GM19099 (cell line): ENCODE measurements around the gene ADAM12.

Experiments used
- POLR2A ChIP-seq: IDR thresholded peaks from 3 replicates; pipeline ENCODE4 v1.6.1; 2011; ENCODE audit warnings: low read depth; ENCODE audit not compliant: insufficient read length; ENCODE audit errors: extremely low read depth

The ADAM12 gene

GRCh38 chr10:126417220-126417825 is 29.0 kb upstream of the ADAM12 start:
- TF ChIP-seq POLR2A: no peak

DNA sequence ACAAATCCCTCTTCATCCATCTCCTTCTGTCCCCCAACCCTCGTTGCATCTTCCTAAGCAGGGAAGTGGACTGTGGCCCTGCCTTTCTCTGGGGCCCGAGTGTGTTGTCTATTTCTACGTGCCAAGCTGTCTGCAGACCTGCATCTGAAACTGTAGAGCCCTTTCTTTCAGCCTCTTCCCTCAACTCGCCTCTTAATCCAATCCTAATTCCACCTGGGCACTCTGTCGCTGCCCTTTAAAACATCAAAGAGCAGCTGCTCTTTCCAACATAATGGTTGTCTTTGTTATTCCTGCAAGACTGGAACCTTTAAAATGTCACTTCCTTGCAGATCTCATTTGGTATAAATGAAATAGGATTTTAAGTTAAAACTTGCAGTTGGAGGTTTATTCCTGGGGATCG is 21.5 kb upstream of the ADAM12 start:
- TF ChIP-seq POLR2A: no peak

- TF ChIP-seq POLR2A: no peak
These were observed 20.8 kb upstream of the ADAM12 start for GRCh38 chr10:126408953-126409641.

GRCh38 chr10:126407831-126408230 is 19.6 kb upstream of the ADAM12 start:
- TF ChIP-seq POLR2A: no peak

- TF ChIP-seq POLR2A: no peak
These were observed 17.0 kb upstream of the ADAM12 start for GRCh38 chr10:126405239-126405775.

GRCh38 chr10:126402721-126403695 is 14.7 kb upstream of the ADAM12 start:
- TF ChIP-seq POLR2A: no peak

DNA sequence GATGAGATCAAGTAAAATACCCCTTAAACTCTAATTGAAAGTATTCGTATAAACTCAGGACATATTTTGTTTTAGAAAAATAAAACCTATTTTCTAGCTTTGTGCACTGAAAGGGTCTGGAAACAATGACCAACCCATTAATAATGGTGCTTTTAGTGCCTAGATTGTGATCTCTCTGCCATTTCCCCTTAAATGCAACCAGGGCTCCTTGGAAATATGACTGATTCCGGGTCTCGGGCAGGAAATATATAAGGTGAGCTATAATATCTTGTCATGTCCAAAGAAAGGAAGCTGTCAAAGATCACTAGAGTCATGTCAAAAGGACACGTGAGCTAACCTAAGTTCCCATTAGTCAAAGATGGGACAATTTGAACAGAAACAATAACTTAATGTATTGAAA is 12.4 kb upstream of the ADAM12 start:
- TF ChIP-seq POLR2A: no peak

DNA sequence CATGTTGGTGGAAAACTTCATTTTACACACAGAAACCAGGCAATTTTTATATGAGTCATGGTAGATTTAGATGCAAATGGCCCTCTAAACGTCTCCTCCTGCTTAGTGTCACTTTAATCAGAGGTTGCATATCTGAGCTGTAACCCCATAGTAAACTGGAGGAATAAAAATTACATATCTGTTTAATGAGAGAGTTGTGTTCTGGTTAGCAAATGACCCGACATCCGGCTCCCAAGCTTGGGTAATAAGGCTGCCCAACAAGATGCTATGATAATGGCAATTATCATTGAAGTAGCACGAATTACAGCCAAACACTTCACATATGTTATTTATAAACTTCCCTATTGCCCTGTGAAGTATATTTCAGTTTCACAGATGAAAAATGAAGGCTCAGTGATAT is 10.6 kb upstream of the ADAM12 start:
- TF ChIP-seq POLR2A: no peak

- TF ChIP-seq POLR2A: no peak
These were observed 10.1 kb upstream of the ADAM12 start for GRCh38 chr10:126398383-126398743.

GRCh38 chr10:126397640-126398382 is 9.5 kb upstream of the ADAM12 start:
- TF ChIP-seq POLR2A: no peak

DNA sequence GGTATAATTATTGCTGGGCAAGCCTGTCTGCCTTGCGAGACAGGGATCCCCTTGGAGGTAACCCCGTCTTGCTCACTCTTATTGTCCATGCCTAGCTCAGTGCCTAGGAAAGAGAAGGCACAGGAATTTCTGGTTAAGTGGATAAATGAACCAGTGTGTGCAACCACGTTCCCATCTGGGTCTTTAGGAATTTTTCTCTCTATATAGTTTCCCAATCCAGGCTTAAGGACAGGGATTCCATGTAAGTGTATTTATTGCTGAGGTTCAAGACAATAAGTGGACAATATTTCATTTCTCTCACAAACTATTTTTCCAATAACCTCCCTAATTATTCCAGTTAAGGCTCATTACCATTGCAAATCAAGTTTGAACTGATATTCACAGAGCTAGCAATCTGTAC is 8.9 kb upstream of the ADAM12 start:
- TF ChIP-seq POLR2A: no peak

GRCh38 chr10:126394948-126395347 is 6.7 kb upstream of the ADAM12 start:
- no peak for TF ChIP-seq POLR2A

GRCh38 chr10:126393076-126393475 is 4.8 kb upstream of the ADAM12 start:
- no peak for TF ChIP-seq POLR2A

DNA sequence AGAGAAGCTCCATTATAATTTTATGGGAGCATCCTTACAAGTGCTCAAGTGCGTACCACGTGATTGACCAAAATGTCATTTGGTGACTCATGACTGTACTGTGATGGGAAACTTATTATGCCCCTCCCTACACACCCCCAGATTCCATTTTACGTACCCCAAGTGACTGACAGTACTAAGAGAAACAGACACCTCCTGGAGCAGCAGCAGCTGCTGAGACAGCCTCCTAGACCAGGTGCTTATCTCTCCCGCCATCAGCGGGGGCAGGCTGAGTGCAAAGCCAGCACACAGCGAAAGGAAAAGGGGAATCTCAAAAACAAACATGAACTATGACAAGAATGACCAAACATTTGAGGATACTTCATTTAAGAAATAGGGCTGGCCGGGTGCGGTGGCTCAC is 4.2 kb upstream of the ADAM12 start:
- TF ChIP-seq POLR2A: no peak

- no peak for TF ChIP-seq POLR2A
These were observed 3.8 kb upstream of the ADAM12 start for GRCh38 chr10:126392068-126392467.
